ENCODE data around the gene MAMDC2.

DNA sequence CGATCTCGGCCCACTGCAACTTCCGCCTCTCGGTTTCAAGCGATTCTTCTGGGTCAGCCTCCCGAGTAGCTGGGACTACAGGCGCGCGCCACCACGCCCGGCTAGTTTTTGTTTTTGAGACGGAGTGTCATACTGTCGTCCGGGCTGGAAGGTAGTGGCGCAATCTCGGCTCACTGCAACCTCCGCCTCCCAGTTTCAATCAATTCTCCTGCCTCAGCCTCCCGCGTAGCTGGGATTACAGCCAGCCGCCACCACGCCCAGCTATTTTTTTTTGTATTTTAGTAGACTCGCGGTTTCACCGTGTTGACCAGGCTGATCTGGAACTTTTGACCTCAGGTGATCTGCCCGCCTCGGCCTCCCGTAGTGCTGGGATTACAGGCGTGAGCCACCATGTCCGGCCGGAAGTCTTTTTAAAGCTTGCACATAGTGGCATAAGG is 216.4 kb downstream of the MAMDC2 start:
- TF ChIP-seq EZH2 (IDR thresholded peaks at IDR 0.05; ENCODE audit: low read depth): no peak
- TF ChIP-seq, protein P1, sequence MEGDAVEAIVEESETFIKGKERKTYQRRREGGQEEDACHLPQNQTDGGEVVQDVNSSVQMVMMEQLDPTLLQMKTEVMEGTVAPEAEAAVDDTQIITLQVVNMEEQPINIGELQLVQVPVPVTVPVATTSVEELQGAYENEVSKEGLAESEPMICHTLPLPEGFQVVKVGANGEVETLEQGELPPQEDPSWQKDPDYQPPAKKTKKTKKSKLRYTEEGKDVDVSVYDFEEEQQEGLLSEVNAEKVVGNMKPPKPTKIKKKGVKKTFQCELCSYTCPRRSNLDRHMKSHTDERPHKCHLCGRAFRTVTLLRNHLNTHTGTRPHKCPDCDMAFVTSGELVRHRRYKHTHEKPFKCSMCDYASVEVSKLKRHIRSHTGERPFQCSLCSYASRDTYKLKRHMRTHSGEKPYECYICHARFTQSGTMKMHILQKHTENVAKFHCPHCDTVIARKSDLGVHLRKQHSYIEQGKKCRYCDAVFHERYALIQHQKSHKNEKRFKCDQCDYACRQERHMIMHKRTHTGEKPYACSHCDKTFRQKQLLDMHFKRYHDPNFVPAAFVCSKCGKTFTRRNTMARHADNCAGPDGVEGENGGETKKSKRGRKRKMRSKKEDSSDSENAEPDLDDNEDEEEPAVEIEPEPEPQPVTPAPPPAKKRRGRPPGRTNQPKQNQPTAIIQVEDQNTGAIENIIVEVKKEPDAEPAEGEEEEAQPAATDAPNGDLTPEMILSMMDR (conservative IDR thresholded peaks at IDR 0.05): no peak

Data from PC-9 (cell line).